GM21737 (cell line): ENCODE data around the gene ATXN7.

Experiments used
- ATAC-seq: cut with Tn5 transposase; IDR thresholded peaks from one replicate; pipeline ENCODE4 v1.9.1; 2021; ENCODE audit warnings: mild to moderate bottlenecking, moderate library complexity; ENCODE audit not compliant: unreplicated experiment

Gene ATXN7

DNA sequence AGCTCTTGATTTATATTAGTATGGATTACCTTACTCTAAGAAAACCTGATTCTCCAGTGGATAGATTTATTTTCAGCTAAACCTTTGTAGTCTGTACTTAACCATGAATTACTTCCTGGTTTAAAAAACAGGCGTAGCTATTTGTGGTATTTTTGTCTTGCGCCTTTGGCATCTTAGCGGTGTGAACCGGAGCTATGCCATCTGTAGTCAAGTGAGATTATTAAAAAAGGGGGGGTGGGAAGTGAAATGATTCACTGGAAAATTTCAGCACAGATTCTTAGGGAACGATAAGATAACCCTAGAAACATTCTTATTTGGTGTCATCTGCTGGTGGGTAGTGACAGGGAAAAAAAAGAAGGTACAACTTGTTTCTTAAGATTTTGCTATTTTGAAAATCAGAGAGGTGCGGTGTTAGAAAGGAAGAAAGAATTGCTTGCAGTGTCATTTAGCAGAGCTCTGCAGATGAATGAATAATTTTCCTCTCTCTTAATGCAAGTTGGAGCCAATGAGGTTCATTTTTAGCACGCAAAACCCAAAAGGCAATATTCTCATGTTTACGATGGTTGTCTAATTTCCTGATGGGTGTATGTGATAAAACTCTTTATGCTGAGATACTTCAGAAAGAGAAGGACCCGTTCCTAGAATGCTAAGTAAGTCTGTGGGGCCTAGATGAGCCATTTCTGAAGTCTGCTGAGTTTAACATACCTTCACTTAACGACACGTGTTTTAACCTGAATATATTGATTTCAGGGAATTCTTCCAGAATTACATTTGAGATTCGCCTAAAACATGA lies 115.6 kb downstream of the ATXN7 start:
- no peak for ATAC-seq

DNA sequence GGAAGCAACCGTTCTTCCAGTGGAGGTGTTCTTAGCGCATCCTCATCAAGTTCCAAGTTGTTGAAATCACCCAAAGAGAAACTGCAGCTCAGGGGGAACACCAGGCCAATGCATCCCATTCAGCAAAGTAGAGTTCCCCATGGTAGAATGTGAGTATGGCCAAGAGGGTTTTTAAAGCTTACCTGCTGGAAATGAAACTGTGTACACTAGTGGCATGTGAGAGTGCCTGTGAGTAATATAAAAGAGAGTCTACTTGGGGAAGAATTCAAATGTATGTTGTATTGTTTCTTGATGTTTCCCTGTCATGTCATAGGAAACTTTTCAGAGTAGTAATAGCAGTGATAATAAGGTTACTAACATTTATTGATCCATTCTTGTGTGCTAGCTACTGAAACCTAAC lies 116.4 kb downstream of the ATXN7 start:
- ATAC-seq: no peak

DNA sequence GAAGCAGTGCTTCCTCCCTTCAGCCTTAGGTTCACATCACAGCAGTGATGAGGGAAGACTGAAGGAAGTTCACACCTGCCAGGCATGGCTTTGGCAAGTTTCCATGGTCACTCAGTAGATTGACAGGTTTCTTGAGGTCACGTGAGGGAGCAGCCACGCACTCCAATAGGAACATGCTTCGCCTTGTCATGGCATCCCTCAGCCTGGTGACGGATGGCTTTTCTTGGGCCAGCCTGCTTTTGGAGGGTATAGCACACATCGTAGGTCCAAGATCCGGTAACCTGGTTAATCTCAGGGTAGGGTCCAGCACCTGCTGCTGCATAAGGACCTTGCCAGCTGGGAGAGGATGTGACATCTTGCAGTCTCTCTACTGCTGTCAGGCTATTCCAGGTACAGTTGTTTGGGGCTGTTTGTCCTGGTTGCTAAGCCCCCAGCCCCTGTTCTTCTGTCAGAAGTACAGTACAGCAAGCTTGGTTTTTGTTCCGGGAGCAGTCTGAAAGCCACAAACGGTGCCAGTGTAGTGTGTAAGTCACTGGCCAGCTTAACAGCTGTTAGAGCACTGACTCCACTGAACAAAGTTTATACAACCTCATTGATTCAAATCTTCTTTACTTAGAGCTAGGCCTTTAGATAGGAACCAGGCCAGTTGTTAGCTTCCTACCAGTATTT lies 117.3 kb downstream of the ATXN7 start:
- no peak for ATAC-seq

DNA sequence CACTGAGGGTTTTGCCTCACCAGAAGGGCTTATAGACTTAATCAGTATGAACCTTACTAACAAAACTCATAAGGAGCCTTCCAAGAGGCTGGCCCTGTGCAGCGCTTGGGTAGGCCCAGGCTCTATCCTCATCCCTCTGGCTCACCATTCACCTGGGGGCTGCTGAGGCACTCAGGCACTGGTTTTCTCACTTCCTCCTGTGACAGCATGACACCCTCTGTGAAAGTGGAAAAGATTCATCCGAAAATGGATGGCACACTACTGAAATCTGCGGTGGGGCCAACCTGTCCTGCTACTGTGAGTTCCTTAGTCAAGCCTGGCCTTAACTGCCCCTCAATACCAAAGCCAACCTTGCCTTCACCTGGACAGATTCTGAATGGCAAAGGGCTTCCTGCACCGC lies 118.3 kb downstream of the ATXN7 start:
- ATAC-seq: no peak

DNA sequence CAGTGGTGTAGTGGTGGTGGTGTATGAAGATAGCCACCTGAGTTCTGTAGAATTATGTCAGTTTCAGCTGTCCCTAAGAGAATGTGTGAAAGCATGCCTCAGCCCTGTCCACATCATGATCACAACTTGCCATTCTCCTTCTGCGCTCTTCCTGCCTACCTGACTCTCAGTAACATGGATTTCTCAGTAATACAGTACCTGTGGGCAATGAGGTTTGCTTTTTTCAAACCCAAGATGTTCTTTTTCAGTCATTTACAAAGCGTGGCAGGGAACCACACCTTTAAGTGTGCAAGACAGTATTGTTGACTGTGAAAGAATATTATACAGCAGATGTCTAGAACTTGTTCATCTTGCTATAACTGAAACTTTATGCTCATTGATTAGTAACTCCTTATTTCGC lies 120.7 kb downstream of the ATXN7 start:
- ATAC-seq: no peak

DNA sequence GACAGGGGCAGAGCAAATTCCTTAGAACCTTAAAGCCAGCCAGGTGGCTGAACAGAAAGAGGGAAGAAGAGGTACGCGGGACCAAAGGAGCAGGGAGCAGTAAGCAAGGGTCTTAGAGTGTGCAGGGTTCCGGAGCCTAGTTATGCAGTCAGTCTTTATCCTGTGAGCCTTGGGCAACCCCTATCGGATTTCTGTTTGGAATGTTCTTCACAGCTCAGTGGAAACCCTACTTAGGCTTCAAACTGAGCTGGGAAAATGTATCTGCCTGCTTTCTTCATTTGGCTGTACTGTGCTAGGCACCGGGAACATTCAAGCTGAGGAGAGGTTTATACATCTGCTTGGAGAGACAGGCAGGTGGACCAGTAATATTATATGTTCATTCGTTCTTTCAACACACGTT lies 122.5 kb downstream of the ATXN7 start:
- ATAC-seq: no peak

DNA sequence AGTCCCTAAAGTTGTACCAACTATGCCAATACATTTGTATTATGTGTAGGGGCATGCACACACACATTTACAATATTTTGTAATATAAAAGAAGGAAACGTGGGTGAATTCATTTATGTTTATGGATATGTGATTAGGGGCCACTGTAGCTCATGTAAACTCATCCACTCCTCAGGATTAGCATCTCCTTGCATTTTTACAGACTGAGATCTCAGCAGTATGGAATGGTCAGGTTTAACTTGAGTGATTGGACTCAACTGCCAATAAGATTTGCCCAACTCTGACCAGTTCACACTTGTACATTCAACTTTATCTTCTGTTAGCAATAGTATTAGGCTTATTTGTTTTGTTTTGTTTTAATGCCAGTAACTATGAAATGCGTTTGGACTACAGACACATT lies 123.2 kb downstream of the ATXN7 start:
- no peak for ATAC-seq

DNA sequence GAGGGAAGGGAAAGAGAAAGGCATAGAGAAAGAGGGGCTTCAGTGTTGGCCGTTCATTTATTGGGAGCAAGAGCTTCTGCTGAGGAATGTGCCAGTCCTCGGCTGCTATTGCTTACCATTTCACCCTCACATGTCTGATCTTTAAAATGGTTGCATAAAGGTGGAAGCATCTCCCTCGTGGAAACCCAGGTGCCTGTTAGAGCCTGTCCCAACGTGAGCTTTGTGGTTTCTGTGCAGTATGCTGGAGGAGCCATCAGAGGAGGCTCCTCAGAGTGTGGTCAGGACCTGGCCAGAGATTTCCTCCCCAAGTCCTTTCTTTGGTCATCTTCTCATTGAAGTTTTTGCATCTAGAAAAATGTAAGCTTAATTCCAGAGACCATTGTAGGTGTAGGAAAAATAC lies 125.3 kb downstream of the ATXN7 start:
- no peak for ATAC-seq

DNA sequence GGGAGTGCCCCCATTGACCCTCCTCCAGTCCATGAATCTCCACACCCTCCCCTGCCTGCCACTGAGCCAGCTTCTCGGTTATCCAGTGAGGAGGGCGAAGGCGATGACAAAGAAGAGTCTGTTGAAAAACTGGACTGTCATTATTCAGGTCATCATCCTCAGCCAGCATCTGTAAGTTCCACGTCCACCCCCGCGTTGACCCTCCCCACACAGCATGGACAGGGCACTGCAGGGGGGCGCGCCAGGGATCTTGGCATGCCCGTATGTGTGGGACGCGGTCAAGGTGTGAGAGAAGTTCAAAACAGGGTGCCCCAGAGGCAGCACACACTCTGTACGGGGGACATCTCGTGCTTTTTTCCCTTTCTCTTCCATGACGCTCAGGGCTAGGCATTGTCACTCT lies 126.5 kb downstream of the ATXN7 start:
- ATAC-seq: no peak

DNA sequence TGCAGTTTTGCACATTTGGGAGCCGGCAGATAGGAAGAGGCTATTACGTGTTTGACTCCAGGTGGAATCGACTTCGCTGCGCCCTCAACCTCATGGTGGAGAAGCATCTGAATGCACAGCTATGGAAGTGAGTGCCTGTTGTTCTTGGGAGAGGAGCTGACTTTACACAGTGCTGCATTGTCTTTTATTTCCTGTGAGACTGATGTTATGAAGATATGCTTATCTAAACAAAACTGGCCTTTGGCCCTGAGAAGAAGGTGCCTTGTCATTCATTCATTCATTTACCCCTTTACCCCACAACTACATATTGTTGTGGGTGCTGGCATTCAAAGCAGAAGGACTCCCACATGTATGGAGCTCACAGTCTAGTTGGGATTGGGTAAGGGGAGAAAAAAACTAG lies 127.1 kb downstream of the ATXN7 start:
- ATAC-seq: no peak

DNA sequence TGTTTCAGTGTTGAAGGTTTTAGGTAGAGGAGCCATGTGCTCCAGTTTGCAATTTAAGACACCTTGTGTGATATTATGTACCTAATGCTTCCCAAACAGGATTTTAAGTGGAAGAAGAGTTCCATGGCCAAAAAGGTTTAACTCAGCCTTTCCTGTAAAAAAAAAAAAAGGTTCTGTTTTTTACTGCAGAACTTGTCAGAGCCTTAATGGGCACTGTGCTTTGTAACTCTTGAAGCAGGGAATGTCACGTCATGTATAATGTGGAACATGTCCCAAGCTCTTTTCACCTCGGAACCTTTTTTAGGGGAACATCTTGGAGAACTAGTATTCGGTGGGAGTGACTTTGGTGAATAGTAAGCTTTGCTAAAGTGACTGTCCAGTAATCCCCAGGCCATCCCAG lies 128.0 kb downstream of the ATXN7 start:
- ATAC-seq: no peak

DNA sequence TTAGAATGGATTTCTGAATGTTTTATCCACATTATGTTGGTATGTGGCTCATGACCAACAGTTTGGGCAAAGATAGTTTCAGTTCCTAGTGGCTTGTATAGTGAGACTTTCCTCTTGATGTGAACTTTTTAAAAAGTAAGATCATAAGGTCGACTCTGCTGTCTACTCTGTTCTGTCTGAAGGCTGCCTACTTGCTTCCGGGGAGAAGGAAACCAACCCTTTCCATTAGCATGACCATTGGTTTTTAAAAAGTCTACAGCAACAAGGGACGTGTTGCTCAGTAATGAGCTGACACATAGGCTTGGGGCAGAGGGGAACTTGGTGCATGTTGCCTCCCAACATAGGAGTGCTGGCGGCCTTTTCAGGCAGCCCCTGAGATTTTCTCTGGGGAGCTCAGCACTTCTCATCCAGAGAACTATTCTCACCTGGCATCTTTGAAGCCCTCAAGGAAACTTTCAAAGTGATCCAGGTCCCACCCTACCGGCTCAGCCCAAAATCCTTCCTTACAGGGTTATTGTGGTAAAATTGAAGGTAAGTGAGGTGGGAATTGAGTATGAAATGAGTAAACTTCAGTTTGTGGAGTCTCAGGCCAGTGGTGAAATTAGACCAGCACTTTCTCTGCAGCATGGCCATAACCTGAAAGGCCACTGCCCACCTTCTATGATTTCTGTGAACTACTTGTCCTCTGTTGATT lies 129.0 kb downstream of the ATXN7 start:
- ATAC-seq: no peak

DNA sequence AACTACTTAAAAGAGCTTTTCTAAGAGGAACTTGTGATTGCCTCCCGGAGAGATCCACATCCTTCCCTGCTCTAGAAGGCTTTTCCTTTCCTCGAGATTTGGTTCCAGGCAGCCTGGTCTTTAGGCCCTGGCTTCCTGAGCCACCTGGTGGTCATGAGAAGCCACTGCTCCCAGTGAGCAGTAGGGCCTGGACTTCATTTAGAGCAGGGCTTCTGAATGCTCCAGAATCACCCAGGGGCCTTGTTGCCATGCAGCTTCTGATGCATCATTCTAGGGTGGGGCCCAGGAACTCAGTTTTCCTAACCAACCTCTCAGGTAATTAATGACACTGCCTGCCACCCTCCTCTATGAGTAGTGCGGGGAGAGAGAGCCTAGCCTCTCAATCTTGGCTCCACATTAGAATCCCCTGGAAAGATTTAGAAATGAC lies 130.0 kb downstream of the ATXN7 start:
- peak; percentile 73 for ATAC-seq

DNA sequence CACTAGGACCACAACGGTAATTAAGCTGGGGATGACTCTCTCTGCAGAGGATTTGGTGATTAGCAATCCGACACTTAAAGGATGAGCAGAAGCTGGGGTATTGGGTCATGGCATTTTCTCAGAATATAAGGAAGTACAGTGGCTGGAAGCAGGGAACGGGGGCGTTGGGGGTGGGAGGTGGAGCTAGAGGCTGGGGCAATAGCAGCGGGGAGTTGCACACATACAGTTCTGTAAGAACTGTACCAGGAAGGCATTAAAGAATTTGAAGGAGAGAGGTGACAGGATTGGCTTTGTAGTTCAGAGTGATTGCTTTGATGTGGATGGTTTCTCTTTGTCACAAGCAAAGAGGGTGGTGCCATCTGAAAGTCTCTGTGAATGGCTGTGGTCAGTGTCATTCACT lies 131.4 kb downstream of the ATXN7 start:
- no peak for ATAC-seq

DNA sequence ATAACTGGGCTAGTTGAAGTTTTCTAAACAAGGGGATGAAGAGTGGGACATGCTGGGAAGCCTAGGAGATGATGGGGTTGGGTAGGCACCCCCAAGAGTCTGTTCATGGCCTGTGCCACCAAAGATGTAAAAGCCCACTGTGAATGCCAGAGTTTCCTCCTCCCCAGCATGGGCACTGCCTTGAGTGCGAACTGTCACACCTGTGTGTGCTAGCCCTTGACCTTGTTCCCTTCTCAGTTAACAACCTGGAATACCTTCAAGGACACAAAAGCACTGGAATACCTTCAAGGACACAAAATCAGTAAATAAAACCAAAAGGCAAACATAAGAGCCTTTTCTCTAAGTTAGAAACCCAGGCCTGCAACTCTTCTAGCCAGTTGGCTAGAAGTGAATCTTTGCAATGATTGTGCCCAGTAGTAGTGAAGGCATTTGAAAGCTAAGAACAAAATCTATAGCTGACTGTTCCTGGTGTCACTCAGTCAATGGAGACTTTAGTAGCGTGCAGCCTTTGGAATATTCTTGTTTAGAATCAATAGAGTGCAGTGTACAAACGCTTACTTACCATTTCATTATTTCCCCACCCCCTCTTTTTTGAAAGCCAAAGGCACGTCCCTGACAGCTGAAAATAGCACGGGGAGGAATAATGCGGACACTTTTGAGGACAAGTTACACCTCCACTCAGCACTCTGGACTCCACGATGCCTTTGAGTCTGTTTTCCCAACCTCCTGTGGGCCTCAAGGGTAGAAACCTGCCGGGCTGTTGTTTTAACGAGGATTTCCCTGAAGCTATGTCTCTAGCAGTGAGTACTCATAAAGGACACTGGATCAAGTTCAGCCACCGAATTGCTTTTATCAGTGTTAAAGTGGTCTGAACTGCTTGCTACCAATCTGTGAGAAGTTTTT lies 135.4 kb downstream of the ATXN7 start:
- ATAC-seq: no peak

DNA sequence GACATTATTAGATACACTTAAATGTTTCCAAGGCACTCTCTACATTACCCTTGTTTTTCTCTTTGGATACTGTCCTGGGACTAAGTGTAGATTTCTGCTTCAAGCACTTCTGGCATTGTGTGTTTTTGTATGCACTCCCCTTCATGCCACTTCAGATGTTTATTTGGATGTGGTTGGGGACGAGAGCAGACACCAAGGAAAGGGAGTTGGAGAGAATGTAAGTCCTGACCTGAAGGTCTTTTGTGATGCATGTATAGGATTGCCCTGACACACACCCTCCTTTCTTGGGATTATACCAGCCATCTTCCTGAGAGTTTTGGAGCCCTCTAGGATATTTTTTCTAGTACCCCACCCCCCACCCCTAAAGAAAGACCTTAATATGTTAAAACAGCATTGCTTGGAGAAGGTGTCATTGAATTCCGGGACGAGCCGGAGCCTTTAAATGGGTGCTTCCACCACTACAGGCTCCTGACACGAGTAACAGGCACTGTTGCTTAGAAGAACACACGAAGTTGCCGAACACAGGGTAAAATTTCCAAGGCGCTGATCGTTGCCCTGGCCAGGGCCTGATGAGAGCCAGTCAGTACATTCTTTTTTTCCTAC lies 136.9 kb downstream of the ATXN7 start:
- no peak for ATAC-seq

DNA sequence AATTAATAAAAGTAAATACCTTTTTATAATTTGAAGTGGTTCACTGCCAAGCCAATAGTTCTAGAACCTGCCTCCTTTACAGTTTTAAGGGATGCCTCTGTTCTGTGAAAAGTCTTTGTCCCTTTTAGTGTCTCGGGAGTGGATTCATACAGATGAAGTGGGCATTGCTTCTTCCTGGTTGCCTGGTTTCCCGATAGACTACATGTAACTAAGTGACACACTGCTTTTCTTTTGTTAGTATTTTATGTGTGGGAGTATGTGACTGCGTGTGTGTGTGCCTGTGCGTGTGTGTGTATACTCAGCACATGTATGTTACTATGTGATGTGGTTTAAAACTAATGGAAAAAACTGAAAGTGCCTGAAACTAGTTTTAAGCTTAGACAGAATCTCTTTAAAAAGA lies 138.6 kb downstream of the ATXN7 start:
- no peak for ATAC-seq

DNA sequence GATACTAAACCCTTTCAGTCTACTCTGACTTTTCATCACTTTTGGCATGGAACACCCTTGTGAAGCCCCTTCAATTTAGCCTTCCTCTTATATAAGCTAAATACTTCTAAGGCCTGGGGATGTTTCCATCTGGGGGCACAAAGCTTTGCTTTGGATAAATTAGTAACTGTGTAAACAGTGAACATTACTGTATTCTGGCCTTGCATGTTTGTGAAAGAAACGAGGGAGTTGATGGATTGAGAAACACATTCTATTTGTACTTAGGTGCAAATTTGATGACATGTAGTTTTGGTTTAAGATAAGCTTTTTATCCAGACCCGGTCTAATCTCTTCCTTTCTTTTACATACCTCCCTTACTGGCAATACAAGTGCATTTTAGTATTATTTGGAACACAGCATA lies 139.9 kb downstream of the ATXN7 start:
- ATAC-seq: no peak

DNA sequence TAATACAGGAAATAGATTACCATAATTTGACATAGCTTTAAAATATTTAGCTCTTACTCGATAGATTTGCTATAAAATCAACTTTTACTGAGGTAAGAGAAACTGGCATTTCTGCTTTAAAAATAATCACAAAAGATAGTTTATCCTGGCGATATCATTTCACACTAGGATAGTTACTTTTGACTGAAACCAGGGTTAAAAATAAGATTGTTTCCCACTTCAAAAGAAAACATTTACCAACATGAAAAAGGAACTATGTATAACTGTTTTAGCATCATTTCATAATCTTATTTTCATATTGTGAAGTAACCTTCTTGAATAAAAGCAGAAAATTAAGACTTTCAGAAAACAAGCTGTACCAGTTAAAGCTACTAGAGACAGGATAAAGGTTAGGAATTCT lies 144.3 kb downstream of the ATXN7 start:
- no peak for ATAC-seq

DNA sequence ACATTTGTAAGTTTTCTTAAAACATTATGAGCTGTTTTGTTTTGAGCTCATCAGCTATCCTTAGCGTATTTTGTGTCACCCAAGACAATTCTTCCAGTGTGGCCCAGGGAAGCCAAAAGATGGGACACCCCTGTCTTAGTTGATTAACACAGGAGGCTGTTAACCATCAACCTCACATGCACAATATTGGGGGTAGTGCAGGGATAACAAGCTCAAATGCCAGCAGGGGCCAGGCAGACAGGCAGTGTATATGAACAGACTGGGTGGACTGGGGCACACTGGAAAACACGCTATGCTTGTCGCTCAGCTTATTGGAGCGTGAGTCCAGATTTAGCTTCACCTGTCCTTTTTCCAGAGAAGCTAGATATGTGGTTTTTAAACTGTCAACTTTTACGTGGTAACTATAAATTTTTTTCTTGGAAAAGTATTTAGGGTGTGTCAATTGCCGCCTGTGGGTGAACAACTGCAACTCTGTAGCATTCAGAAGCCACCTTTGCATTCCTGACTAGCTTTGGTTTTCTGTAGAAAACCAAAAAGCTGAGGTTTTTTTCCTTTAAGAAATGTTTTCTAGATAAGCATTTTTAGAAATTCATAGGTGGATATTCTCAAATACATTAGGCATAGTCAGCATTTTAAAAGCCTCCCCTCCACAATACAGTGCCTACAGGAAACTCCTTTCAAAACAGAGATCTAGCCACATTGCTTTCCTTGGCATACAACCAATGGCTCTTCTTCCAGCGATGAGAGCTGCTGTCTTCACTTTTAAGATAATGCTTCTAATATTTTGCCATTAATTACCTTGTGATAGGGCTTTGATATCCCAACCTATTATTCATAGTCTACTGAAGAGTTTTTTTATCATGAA lies 145.1 kb downstream of the ATXN7 start:
- no peak for ATAC-seq
